KMS-11 (cell line): Measurements from ENCODE around the gene RCBTB2.

Source experiments
- H2AFZ ChIP-seq: fragments of 200-600 bp; sonication (generic); 2 replicates; pipeline ENCODE4 v1.6.1; 2016; ENCODE audit warnings: antibody characterized with exemption, mixed run types, low read depth
- H3K27ac ChIP-seq: fragments of 200-600 bp; sonication (generic); 2 replicates; pipeline ENCODE4 v1.6.1; 2016; ENCODE audit warnings: mild to moderate bottlenecking, mixed run types
- H3K27me3 ChIP-seq: fragments of 200-600 bp; sonication (generic); 2 replicates; pipeline ENCODE4 v1.6.1; 2017; ENCODE audit warnings: mild to moderate bottlenecking, low read depth, mixed run types, moderate library complexity; ENCODE audit not compliant: insufficient read depth
- H3K36me3 ChIP-seq: fragments of 200-600 bp; sonication (generic); 2 replicates; pipeline ENCODE4 v1.6.1; 2017; ENCODE audit warnings: mild to moderate bottlenecking, mixed run types; ENCODE audit not compliant: insufficient read depth
- H3K4me1 ChIP-seq: fragments of 200-600 bp; sonication (generic); 2 replicates; pipeline ENCODE4 v1.6.1; 2016; ENCODE audit warnings: mild to moderate bottlenecking, low read depth, mixed run types; ENCODE audit not compliant: poor library complexity, severe bottlenecking
- H3K4me2 ChIP-seq: fragments of 200-600 bp; sonication (generic); 2 replicates; pipeline ENCODE4 v1.7.0; 2016; ENCODE audit warnings: mild to moderate bottlenecking, mixed run types
- H3K4me3 ChIP-seq: fragments of 200-600 bp; sonication (generic); IDR thresholded peaks from 2 replicates; pipeline ENCODE4 v1.6.1; 2017; ENCODE audit warnings: low read depth, low read length, mixed read lengths; ENCODE audit not compliant: insufficient read depth
- H3K79me2 ChIP-seq: fragments of 200-600 bp; sonication (generic); 2 replicates; pipeline ENCODE4 v1.6.1; 2016; ENCODE audit warnings: low read depth, mixed run types; ENCODE audit not compliant: insufficient read depth
- H3K9ac ChIP-seq: fragments of 200-600 bp; sonication (generic); 2 replicates; pipeline ENCODE4 v1.6.1; 2016; ENCODE audit warnings: mild to moderate bottlenecking, mixed run types
- H4K20me1 ChIP-seq: fragments of 200-600 bp; sonication (generic); 2 replicates; pipeline ENCODE4 v1.6.1; 2016; ENCODE audit warnings: mild to moderate bottlenecking, mixed run types; ENCODE audit not compliant: insufficient read depth
- TF ChIP-seq, protein P1 (sequence below): fragments of 200-600 bp; sonication (generic); conservative IDR thresholded peaks from 2 replicates; pipeline ENCODE4 v1.6.1; 2017; ENCODE audit warnings: low read depth, mild to moderate bottlenecking, antibody characterized with exemption, low read length, moderate library complexity, mixed read lengths

The RCBTB2 gene

DNA sequence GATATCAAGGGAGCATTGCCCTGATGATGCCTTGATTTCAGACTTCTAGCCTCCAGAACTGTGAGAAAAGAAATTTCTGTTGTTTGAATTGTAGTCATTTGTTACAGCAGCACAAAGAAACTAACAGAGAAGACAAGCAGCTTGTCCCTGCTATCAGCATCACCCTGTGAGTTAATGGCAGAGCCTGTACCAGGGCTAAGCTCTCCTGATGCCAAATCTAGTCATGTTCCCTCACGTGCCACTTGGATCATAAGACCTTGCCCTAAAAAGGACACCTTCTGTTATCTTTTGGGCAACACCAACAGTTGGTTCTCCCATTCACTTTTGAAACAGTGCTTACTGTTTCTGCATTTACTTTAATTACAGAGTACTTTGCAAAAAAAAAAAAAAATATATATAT is 14.8 kb downstream of the RCBTB2 start:
- H3K27ac ChIP-seq = no peak overlapping the region
- H3K36me3 ChIP-seq = no peaks in the 10 kb centered on the region
- no peaks in the 10 kb centered on the region for H4K20me1 ChIP-seq
- no peak overlapping the region for H2AFZ ChIP-seq
- H3K9ac ChIP-seq = no peak overlapping the region
- TF ChIP-seq, protein P1, sequence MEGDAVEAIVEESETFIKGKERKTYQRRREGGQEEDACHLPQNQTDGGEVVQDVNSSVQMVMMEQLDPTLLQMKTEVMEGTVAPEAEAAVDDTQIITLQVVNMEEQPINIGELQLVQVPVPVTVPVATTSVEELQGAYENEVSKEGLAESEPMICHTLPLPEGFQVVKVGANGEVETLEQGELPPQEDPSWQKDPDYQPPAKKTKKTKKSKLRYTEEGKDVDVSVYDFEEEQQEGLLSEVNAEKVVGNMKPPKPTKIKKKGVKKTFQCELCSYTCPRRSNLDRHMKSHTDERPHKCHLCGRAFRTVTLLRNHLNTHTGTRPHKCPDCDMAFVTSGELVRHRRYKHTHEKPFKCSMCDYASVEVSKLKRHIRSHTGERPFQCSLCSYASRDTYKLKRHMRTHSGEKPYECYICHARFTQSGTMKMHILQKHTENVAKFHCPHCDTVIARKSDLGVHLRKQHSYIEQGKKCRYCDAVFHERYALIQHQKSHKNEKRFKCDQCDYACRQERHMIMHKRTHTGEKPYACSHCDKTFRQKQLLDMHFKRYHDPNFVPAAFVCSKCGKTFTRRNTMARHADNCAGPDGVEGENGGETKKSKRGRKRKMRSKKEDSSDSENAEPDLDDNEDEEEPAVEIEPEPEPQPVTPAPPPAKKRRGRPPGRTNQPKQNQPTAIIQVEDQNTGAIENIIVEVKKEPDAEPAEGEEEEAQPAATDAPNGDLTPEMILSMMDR = no peak
- H3K4me2 ChIP-seq = no peak overlapping the region
- H3K27me3 ChIP-seq = no peaks in the 10 kb centered on the region
- H3K4me1 ChIP-seq = no peaks in the 10 kb centered on the region
- no peak overlapping the region for H3K4me3 ChIP-seq
- no peaks in the 10 kb centered on the region for H3K79me2 ChIP-seq

DNA sequence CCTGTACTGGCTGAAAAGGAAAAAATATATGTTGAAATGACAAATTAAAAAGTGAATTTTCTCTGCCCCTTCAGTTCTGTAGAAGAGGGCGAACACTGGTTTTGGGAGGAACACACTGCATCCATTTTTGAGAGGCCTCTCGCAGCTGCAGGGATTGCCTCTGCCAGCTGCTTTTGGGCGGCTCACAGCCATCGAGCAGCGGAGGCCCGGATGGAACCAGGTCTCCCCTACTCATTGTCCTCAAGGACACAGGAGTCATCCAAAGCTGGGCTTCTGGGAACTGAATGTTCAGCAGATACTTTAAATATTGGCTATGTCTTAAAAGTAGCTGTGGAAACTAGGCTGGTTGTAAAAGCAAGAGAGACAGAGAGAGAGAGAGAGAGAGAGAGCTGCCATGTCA is 17.1 kb downstream of the RCBTB2 start:
- TF ChIP-seq, protein P1 = no peak
- H3K36me3 ChIP-seq = no peaks in the 10 kb centered on the region
- H3K79me2 ChIP-seq = no peaks in the 10 kb centered on the region
- no peak overlapping the region for H2AFZ ChIP-seq
- no peaks in the 10 kb centered on the region for H3K27me3 ChIP-seq
- no peaks in the 10 kb centered on the region for H4K20me1 ChIP-seq
- H3K4me1 ChIP-seq = no peaks in the 10 kb centered on the region
- no peak overlapping the region for H3K9ac ChIP-seq
- H3K27ac ChIP-seq = no peak overlapping the region
- no peak overlapping the region for H3K4me2 ChIP-seq
- H3K4me3 ChIP-seq = no peak overlapping the region

DNA sequence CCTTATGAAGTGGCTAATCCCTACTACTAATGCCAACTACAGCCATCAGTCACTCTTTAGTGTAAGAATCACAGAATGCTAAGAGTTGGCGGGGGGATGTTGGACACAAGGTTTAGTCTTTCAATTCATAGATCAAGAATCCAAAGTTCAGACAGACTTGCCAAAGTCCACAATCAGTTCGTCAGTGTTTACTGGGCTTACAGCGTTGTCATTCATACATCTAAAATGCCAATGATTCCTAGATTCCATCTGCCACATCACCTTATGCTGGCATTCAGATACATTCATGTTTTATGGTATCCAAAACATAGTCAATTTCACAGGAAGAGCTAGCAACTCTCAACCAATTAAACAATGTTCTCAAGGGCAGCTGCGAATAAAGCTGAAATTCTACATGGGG is 18.1 kb downstream of the RCBTB2 start:
- Histone ChIP-seq H3K4me2 (no peak overlapping the region), H3K4me3 (no peak overlapping the region), H3K36me3 (no peaks in the 10 kb centered on the region), H3K27me3 (no peaks in the 10 kb centered on the region), H3K27ac (no peak overlapping the region), H3K9ac (no peak overlapping the region), H3K79me2 (no peaks in the 10 kb centered on the region), H3K4me1 (no peaks in the 10 kb centered on the region), H2AFZ (no peak overlapping the region), H4K20me1 (no peaks in the 10 kb centered on the region)
- TF ChIP-seq, protein P1 = no peak

DNA sequence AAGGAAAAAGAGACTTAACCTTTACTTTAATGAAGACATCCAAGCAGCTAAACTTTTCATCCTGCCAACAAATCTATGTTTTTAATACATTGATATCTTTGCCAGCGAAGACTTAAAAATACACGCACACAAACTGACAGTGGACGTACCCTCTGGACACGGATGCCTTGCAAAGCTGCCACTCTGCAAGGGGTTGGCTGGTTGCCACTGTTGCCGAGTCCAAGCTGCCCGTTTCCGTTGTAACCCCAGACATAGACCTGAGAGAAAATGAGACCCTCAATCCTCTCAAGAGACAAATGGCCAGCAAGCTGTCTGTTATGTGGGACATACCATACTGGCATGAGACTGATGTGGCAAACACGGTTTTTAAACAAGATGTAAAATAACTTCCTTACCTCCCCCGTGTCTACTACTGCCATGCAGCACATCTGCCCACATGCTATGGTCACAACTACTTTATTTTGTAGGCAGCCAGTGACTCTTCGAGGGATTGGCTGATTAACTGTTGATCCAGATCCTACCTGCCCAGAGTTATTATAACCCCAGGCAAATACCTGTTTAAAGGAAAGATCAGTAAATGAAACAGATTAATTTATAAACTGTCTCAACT is 21.2 kb downstream of the RCBTB2 start:
- Histone ChIP-seq H3K4me3 (no peak overlapping the region), H3K9ac (no peak overlapping the region), H3K27me3 (no peaks in the 10 kb centered on the region), H3K4me1 (no peaks in the 10 kb centered on the region), H2AFZ (no peak overlapping the region), H3K4me2 (no peak overlapping the region), H3K79me2 (no peaks in the 10 kb centered on the region), H3K36me3 (no peaks in the 10 kb centered on the region), H3K27ac (no peak overlapping the region), H4K20me1 (no peaks in the 10 kb centered on the region)
- TF ChIP-seq, protein P1 = no peak
